ENCODE results near the gene TFAP2E. TPM values are rescaled to one million over a fixed set of nuclear protein-coding genes. Genes with fewer than 3 reads are reported as not detected.

TFAP2E gene
- total and polyA plus RNA-seq, 7 donors = 0.27 to 1.2 (median 0.55) TPM; not detected in 2

- intact Hi-C loops (cut with DNase I) = loop anchor here (2.0 to 5.0 kb wide), 3 partner anchors 77 to 131 kb away; partner anchors contain the start of gene C1orf216
- peaks cover 0 to 49% (median 44%) of the 10 kb centered on the region in 4 donors for H3K4me1 ChIP-seq
- 0% methylated on average over 43 of the region's 43 CpGs for WGBS, 2 donors
- no peaks in the 10 kb centered on the region for H3K36me3 ChIP-seq
- peak within 1 kb of the TSS; percentile 65 to 87 (median 74) for H3K4me3 ChIP-seq
- H3K27me3 ChIP-seq = peaks cover 0 to 5% (median 0%) of the 10 kb centered on the region in 3 donors
- peak within 1 kb of the TSS; percentile 88 to 95 (median 90) for H3K27ac ChIP-seq
- peak; percentile 98 for DNase-seq
- no peaks in the 10 kb centered on the region for H3K9me3 ChIP-seq
- TF ChIP-seq POLR2A (IDR thresholded peaks at IDR 0.05) (peak; percentile 66 to 71), EP300 (IDR thresholded peaks at IDR 0.05) (peak in 1 of 4 donors; percentile 58), CTCF (IDR thresholded peaks at IDR 0.05) (no peak), POLR2AphosphoS5 (IDR thresholded peaks at IDR 0.05) (peak; percentile 82 to 94 (median 93))
These were observed 68.2 kb downstream of the TFAP2E start, which contains the start of gene PSMB2 for GRCh38 chr1:35641233-35641866. TSS of gene PSMB2 (minus strand) at chr1:35641526. CDS start at chr1:35641432, 94 bp downstream.

DNA sequence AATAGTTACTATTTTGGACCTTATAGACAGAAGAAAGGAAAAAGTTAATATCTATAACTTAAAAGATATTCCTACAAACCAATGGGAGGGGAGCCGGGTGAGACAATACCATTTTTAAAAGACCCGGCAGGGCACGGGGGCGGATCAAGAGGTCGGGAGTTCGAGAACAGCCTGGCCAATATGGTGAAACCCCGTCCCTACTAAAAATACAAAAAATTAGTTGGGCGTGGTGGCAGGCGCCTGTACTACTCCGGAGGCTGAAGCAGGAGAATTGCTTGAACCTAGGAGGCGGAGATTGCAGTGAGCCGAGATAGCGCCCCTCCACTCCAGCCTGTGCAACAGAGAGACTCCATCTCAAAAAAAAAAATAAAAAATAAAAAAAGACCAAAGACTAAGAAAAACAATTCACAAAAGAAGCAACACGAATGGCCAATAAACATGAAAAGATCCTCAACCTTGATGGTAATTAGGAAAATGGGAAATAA is 69.4 kb downstream of the TFAP2E start:
- H3K4me1 ChIP-seq = peaks cover 0 to 39% (median 34%) of the 10 kb centered on the region in 4 donors

DNA sequence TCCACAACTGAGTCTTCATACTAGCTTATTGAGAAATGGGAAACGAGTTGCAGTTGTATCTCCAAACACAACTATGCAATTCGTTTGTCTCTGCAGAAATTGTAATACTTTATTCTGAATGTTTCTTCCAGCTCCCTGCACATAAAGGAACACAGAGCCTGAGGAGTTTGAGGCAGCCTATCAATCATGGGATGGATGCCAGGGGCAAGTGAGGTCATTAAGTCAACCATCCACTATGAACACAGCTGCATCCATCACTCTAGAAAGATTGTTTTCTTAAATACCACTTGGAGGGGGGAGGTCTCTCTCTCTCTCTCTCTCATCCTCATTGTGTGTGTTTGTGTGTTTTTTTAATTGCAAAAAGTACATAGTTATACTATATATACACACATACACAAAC is 71.1 kb downstream of the TFAP2E start:
- 37 to 49% methylated on average over 2 of the region's 2 CpGs for WGBS, 2 donors
- peaks cover 0 to 22% (median 19%) of the 10 kb centered on the region in 4 donors for H3K4me1 ChIP-seq
- no peak for DNase-seq
- H3K27me3 ChIP-seq = peaks cover 0 to 6% (median 0%) of the 10 kb centered on the region in 3 donors
- H3K9me3 ChIP-seq = no peaks in the 10 kb centered on the region
- TF ChIP-seq EP300 (IDR thresholded peaks at IDR 0.05) (no peak), POLR2A (IDR thresholded peaks at IDR 0.05) (no peak), POLR2AphosphoS5 (IDR thresholded peaks at IDR 0.05) (no peak), CTCF (IDR thresholded peaks at IDR 0.05) (no peak)
- no peaks in the 10 kb centered on the region for H3K36me3 ChIP-seq
- H3K4me3 ChIP-seq = no peak overlapping the region
- no peak overlapping the region for H3K27ac ChIP-seq
- intact Hi-C loops (cut with DNase I) = loop anchor here (5.0 kb wide), 1 partner anchor 128 kb away; no protein-coding TSS in a partner anchor

More for the DNA sequence above, 69.4 kb downstream of the TFAP2E start:
- intact Hi-C loops (cut with DNase I) = loop anchor here (5.0 kb wide), 1 partner anchor 130 kb away; no protein-coding TSS in a partner anchor
- Histone ChIP-seq H3K27ac (peak overlapping the region; percentile 88 to 95 (median 90)), H3K9me3 (no peaks in the 10 kb centered on the region), H3K4me3 (peak overlapping the region; percentile 65 to 87 (median 74)), H3K27me3 (peaks cover 0 to 6% (median 0%) of the 10 kb centered on the region in 3 donors), H3K36me3 (no peaks in the 10 kb centered on the region)
- DNase-seq = no peak
- TF ChIP-seq EP300 (IDR thresholded peaks at IDR 0.05) = no peak
- WGBS, 2 donors = 9 to 42% methylated on average over 14 of the region's 14 CpGs

Other genes with a start within 250 kb of the TFAP2E start
- gene KIAA0319L, start 15.9 kb upstream of the TFAP2E start, total RNA-seq = 10 to 100 TPM; 24.8 to 50.4 (median 34.8) TPM
- 10 to 100 TPM in 2 of 3 donors, 1 to 10 TPM in 1; 8.3 to 36.9 (median 10.2) TPM for gene KIAA0319L, start 15.9 kb upstream of the TFAP2E start, polyA plus RNA-seq
- 10 to 100 TPM; 11.7 to 26.3 (median 14.3) TPM for gene NCDN, start 15.5 kb upstream of the TFAP2E start, total RNA-seq
- gene NCDN, start 15.5 kb upstream of the TFAP2E start, polyA plus RNA-seq = 10 to 100 TPM in 1 of 3 donors, 1 to 10 TPM in 2; 3.6 to 14.3 (median 4.2) TPM
- 10 to 100 TPM; 29.3 to 34.2 (median 31.0) TPM for gene PSMB2, start 68.2 kb downstream of the TFAP2E start, total RNA-seq
- gene PSMB2, start 68.2 kb downstream of the TFAP2E start, polyA plus RNA-seq = 10 to 100 TPM; 29.4 to 66.5 (median 37.2) TPM
- 10 to 100 TPM; 21.6 to 32.5 (median 27.6) TPM for gene C1orf216, start 145.6 kb downstream of the TFAP2E start, total RNA-seq
- 1 to 10 TPM; 2.1 to 6.4 (median 3.6) TPM for gene C1orf216, start 145.6 kb downstream of the TFAP2E start, polyA plus RNA-seq
- under 1 TPM in 3 of 4 donors, not detected in 1; under 0.01 to 0.41 (median 0.16) TPM for gene CLSPN, start 196.7 kb downstream of the TFAP2E start, total RNA-seq
- 1 to 10 TPM in 2 of 3 donors, not detected in 1; 1.6 to 5.3 TPM for gene CLSPN, start 196.7 kb downstream of the TFAP2E start, polyA plus RNA-seq
- 10 to 100 TPM; 16.8 to 29.9 (median 20.6) TPM for gene AGO4, start 234.7 kb downstream of the TFAP2E start, total RNA-seq
- gene AGO4, start 234.7 kb downstream of the TFAP2E start, polyA plus RNA-seq = 1 to 10 TPM; 3.5 to 6.4 (median 4.8) TPM

Data from sigmoid colon (tissue), 7 donors.